Stromal cell of bone marrow (primary cell): ENCODE results near the gene EFCAB5.
A peak's percentile ranks its signal among the peaks of the same experiment; 100 is the strongest.
"Not testable (repeated sequence)": the region's sequence is repeated elsewhere in the genome, so short reads cannot be mapped to it uniquely, and the experiment has no call there.

Experiments
- DNase-seq: peaks from one replicate; pipeline ENCODE4 v3.0.0-alpha.2; 2012; ENCODE audit warnings: low read depth

Gene EFCAB5

DNA sequence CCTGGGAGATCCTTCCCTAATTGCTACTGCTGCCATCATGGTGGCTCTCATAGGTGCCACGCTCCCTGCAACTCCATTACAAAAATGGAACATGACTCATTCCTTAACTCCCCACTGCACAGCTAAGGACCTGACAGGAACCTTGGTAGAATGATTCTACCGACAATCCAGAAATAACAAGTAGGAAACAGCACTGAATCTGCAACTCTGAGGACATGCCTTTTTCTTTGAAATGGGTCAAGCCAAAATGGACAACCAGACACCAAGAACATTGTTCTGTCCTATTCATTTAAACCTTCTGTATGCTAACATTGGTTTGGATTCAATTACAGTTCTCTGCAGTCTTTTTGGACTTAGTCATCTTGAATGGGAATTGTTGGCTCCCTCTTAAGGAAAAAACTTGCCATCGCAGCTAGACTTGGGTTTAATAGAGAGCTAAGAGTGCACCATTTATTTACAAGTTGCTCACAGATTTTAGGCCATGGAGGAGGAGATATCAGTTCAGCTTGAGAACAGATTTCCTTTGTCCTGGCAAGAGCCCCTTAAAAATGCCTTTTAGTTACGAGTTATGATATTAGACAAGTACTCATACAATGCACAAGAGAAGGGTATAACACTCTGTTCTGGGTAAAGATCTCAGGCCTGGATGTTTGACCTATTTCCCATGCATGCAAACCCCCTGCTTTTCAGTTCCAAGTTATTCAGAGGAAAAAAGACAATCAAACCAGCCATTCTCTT lies 154.2 kb downstream of the EFCAB5 start:
- peak; percentile 73 for DNase-seq

DNA sequence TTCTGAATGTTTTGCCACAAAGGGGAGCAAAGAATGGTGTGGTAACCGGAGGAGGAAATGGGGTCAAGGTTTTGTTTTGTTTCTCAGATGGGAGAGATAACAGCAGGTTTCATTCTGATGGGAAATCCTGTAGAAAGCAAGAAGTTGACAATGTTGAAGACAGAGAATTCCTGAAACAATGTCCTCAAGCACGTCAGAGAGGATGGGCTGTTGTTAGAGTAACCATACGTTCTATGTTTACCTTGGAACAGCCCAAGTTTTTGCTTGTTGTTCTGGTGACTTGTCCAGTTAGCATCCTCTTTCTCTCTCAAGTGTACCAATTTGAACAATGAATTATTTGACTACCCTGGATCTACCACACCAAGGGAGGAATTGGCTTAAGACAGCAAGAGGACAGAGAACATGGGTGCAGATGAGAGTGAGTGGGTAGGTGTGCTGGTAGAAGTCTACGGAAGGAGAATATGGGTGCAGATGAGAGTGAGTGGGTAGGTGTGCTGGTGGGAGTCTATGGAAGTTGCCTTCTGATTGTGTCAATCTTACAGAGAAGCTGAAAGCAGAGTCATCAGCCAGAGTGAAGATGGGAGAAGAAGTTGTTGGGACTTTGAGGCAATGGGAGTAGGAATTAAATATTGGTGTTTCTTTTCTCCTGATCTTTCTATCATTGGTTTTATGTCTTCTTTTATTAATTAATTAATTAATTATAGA lies 160.4 kb downstream of the EFCAB5 start:
- DNase-seq = no peak

DNA sequence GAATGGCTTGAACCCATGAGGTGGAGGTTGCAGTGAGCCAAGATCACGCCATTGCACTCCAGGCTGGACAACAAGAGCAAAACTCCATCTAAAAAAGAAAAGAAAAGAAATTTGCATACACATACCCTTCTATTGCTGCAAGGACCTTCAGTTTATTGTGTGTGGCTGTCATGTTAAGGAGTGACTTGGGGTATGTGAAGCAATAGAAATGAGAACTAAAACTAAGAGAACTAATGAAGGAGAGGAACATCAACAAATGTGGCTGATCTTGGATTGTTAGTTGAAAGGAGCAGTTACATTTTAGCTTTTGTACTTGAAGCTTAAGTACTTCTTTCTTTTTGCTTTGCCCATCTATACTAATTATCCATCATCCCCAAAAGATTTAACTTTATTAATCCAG lies 162.5 kb downstream of the EFCAB5 start:
- no peak for DNase-seq

DNA sequence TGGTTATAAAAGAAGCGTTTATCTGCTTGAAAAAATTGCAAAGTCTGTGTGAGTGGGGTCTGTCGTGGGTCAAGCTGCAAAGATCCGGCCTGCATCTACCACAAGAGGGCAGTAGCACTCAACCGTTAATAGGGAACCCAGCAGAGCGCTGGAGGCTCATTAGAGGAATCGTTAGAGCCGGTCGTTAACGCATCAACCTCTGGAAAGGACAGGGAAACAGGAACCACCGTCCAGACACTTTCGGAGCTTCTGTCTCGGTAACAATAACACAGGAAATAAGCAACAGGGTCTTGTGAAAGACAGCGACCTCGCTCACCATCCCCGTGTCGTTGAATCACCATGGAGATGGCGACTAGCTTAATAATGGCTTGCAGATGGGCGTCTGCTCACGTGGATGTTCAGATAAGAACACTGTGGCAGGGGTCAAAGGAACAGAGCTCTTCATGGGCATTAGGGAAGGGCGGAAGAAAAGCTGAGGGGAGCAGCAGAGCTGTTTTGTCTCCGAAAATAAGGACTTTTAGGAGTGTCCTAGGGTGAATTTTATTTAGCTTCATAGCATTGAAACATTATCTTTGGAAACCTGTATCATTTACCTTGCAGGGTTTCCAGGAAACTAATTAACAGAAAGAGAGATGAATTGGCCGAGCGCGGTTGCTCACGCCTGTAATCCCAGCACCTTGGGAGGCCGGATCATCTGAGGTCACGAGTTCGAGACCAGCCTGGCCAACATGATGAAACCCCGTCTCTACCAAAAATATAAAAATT lies 163.3 kb downstream of the EFCAB5 start:
- peak; percentile 67 for DNase-seq

DNA sequence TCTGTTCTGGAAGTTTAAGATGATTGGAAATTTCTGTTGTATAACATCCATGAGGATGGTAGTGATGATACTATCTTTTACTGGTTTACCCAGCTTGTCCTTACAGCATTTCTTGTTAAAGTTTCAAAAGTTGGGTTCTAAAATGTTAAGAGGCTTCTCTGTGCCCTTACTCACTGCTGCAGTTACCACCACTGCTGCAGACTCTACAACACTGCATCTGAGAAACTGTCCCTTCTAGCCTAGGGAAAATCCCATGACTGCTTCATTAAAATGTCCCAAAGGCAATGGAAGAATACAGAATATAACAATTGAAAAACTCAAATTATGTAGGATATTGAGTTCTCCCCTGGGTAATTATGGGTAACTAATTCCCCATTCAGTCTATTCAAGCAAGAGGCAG lies 171.4 kb downstream of the EFCAB5 start:
- no peak for DNase-seq

DNA sequence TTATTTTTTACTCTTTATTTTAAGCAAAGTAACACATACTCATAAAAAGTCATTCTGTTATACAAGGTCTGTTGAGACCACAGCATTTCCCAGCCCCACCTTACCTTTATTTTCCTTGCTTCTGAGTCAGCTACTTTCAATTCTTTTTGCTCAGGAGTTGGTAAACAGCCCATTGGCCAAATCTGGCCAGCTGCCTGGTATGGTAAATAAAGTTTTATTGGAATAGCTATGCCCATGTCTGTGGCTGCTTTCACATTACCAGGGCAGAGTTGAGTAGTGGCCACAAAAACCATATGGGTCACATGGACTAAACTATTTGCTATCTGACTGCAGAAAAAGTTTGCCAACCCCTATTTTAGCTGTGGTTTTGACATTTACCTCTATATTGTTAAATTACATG lies 171.8 kb downstream of the EFCAB5 start:
- DNase-seq = no peak

DNA sequence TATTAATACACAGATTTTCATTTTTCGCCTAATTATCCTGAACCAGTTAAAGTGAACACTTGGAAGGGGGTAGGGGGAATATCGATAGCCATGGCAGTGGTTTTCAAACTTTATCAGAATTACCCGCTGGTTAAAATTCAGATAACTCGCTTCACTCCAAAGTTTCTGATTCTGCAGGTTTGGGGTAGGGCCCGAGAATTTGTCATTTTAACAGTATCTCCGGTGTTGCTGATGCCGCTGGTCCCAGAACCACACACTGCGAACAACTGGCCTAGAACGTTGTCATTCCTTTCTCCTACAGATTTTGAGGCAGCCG lies 174.9 kb downstream of the EFCAB5 start:
- no peak for DNase-seq

DNA sequence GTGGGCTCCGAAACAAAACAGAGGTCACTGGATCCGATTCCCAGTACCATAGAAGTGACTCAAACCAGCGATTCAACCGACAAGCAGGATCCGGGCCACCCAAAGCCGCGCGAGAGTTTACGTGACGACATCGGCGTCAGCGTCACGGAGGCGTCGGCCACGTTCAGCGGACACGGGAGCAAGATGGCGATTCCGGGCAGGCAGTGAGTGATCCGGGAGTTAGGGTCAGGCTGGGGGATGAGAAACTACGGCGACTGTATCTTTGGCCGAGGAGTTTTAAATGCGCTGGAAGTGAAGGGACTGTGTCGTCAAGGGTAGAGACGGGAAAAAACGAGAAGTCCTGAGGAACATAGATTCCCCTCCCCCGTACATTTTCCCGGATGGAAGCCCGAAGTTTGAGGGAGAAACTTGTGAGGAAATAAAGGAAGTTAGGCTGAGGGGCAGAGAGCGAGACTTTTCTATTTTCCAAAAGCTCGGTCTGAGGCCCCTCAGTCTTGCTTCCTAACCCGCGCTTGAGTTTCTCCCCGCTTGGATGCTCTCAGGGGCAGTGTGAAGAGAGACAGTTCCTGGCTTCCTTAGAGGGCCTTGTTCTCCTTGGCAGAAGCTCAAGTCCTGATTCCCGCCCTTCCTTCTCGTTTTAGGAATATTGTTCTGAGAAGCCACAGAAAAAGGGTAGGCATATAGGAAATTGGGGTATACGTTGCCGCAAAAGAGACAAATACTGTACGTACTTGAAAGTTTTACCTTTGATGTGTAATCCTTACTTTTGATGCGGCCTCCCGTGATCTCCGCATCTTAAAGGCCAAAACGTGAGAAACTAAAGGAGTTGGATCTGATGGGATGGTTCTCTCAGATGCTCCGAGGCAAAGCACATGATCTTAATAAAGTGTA lies 175.5 kb downstream of the EFCAB5 start, which contains the start of gene NSRP1:
TSS of gene NSRP1 (plus strand) at position 156 of the 891 bp plus-strand sequence. CDS start at position 184, 28 bp downstream.
- DNase-seq = peak; percentile 94

DNA sequence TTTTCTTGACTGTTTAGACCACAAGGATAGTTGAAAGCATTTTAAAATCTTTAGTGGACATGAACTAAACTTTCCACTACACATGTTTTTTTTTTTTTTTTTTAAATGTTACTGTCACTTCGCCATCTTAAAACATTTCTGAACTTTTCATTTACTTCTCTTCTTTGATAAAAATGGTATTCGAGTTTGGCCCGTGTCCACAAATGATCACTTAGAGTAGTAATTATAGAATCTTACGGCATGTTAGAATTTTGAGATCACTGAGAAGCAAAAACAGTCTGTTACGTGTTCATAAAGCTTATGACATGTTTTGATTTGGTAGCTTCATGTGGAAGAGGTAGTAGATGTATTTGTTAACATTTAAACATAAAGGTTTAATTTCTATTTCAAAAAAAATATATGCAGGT lies 176.2 kb downstream of the EFCAB5 start:
- DNase-seq = no peak

DNA sequence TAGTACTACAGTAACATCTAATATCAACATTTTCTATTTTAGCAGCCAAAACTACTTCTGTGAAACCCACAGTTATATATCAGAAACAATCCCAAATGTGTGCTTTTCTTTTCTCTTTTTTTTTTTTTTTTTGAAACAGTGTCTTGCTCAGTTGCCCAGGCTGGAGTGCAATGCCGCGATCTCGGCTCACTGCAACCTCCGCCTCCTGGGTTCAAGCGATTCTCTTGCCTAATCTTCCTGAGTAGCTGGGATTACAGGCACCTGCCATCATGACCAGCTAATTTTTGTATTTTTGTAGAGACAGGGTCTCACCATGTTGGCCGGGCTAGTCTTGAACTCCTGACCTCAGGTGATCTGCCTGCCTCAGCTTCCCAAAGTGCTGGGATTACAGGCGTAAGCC lies 177.2 kb downstream of the EFCAB5 start:
- not testable (repeated sequence) for DNase-seq

DNA sequence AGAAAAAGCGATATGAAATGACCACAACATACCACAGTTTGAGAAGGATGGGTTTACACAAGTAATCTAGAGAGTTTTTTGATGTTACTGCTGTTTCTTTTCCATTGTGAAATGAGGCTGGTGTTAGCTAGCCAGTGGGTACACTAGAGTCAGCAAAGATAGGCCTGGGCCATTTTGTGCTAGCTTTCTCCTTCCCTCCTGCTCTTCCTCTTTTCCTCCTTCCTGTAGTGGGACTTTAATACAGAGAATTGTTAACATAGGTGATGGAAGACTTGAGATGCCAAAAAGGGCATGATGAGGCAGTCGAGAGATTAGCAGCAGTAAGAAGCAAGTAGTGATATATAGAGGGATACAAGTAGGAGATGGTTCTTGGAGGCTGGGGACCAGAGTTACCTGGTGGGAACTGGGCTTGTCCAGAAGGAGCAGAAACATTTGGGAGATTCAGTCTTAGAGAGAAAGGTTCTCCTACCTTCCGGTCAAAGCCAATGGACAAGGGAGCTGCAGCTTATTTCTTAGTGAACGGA lies 182.9 kb downstream of the EFCAB5 start:
- no peak for DNase-seq

DNA sequence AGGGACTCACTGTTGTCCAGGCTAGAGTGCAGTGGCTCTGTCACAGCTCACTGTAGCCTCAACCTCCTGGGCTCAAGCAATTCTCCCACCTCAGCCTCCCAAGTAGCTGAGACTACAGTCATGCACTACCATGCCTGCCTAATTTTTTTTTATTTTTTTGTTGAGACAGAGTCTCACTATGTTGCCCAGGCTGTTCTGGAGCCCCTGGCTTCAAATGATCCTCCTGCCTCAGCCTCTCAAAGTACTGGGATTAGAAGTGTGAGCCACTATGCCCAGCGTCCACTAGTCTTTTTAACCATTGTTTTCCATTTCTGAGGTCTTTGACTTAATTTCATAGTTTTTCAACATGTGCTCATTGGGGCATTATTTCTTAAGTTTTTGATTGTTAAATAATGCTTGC lies 188.7 kb downstream of the EFCAB5 start:
- no peak for DNase-seq

DNA sequence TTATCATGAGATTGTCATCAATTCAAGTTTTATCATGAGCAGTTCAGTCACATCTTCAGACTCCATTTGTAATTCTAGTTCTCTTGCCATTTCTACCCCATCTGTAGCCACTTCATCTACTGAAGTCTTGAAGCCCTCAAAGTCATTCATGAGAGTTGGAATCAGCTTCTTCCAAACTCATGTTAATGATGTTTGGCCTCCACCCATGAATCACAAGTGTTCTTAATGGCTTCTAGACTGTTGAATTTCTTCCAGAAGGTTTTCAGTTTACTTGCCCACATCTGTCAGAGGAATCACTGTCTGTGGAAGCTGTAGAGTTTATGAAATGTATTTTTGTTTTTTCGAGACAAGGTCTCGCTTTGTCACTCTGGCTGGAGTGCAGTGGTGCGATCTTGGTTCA lies 191.2 kb downstream of the EFCAB5 start:
- no peak for DNase-seq

DNA sequence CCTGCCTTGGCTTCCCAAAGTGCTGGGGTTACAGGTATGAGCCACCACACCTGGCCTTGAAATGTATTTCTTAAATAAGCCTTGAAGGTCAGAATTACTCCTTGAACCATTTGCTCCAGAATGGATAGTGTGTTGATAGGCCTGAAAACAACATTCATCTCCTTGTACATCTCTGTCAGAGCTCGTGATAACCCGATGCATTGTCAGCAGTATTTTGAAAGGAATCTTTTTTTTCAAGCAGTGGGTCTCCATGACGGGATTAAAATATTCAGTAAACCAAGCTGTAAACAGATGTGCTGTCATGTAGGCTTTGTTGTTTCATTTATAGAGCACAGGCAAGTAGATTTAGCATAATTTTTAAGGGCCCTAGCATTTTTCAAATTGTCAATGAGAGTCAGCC lies 191.8 kb downstream of the EFCAB5 start:
- no peak for DNase-seq

DNA sequence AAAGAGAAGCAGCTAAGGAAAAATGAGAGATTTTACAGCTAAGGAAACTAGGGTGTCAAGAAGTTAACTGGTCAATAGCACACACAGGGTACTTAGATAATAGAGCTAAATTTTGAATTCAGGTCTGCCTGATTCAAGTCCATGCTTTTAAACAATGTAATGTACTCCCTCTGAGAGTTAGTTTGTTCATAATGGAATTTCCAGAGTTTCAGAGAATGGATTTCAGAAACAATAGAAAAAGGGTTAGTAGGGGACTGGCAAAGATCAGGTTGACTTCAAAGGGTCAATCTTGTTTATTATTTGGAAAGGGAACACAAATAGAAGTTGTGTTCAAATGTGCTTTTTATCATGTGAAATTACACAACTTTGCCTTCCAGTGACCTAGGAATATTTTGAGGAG lies 193.1 kb downstream of the EFCAB5 start:
- DNase-seq = no peak

DNA sequence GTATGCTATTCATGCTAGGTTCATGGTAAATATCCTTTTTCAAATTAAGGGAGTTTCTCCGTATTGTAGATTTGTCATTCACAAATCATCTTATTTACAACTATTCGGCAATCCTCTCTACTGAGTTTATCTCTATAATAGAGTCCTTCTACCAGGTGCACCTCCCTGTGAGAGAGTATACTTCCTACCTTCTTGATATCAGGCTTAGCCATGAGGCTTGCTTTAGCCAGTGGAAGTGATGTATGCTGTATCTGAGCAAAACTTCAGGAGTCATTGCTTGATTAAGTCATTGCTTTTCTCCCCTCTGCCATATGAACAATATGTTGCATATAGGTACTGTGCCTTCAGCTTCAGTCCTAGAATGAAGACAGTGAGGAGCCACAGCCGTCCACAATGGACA lies 195.7 kb downstream of the EFCAB5 start:
- no peak for DNase-seq

DNA sequence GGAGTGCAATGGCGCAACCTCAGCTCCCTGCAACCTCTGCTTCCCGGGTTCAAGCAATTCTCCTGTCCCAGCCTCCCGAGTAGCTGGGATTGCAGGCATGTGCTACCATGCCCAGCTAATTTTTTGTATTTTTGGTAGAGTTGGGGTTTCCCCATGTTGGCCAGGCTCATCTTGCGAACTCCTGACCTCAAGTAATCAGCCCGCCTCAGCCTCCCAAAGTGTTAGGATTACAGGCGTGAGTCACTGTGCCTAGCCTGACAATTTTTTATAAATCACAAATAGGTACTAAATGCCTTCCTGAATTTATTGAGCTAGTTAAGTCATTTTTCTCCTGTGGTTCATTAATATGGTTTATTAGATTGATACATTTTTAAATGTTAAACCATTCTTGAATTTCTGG lies 206.4 kb downstream of the EFCAB5 start:
- not testable (repeated sequence) for DNase-seq

DNA sequence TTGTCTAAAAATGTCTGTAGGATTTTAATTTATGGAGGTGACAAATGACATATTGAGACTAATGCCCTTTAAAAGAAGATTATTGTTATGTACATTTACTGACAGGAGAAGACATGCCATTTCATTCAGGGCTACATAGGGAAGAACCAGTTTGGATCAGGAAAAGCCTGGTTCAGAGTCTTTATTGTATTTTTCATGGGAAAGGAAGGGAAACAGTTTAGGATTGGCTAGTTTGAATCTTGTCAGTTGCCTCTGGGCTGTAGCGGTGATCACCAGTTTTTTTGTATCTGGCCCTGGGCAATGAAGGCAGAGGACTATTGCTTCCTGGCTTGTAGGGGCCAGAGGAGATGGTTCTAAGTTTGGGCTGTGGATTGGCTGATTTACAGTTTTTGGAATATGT lies 206.9 kb downstream of the EFCAB5 start:
- no peak for DNase-seq

DNA sequence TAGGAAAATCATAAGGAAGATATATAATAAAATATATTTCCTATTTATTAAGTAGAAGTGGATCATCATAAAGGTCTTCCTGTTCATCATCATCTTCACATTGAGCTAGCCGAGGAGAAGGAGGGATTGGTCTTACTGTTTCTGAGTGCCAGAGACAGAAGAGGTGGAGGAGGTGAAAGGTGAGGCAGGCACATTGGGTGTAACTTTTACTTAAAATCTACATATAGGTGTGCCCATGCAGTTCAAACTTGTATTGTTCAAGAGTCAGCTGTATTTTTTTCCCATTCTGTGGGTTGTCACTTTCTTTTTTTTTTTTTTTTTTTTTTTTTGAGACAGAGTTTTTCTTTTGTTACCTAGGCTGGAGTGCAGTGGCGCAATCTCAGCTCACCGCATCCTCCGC lies 210.0 kb downstream of the EFCAB5 start:
- no peak for DNase-seq

DNA sequence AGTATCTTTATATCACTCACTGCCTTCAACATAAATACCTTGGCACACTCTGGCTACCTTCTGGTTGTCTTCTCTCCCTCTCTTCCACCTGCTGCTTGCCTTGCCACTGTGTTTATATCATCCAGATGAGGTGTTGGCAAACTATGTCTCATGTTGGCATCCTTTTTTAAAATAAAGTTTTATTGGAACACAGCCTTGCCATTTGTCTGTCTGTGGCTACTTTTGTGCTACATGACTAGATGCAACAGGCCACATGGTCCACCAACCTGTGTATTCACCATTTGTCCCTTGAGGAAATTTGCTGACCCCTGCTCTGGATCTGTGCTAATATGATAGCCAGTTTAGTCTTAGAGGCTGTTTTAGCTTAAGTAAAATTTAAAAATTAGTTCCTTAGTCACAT lies 212.0 kb downstream of the EFCAB5 start:
- no peak for DNase-seq

DNA sequence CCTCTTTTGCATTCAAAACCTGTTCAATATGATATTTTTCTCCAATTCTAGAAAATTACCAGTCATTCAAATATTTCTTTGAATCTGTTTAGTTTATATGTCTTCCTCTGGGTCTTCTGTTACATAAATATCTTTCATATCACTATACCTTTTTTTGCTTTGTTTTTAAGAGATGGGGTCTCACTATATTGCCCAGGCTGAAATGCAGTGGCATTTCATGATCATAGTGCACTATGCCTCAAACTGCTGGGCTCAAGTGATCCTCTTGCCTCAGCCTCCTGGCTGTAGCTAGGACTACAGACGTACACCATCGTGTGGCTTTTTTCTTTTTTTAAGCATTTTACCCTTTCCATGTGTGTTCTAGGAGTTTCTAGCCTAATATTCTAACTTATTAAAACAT lies 214.0 kb downstream of the EFCAB5 start:
- no peak for DNase-seq
